GM18873 (cell line): ENCODE data around the gene ZNF254.
"Not testable (repeated sequence)": the region's sequence is repeated elsewhere in the genome, so short reads cannot be mapped to it uniquely, and the experiment has no call there.

Experiments used
- ATAC-seq: cut with Tn5 transposase; IDR thresholded peaks from one replicate; pipeline ENCODE4 v1.9.1; 2021; ENCODE audit warnings: mild to moderate bottlenecking, moderate library complexity, moderate number of reproducible peaks; ENCODE audit not compliant: unreplicated experiment, low FRiP score

ZNF254 gene

GRCh38 chr19:24069905-24070657 is 16.9 kb upstream of the ZNF254 start:
- ATAC-seq = no peak

- no peak for ATAC-seq
Measured at GRCh38 chr19:24071078-24071477, 15.9 kb upstream of the ZNF254 start.

- no peak for ATAC-seq
Measured at GRCh38 chr19:24072720-24073119, 14.3 kb upstream of the ZNF254 start.

- ATAC-seq = no peak
Measured at GRCh38 chr19:24073807-24074206, 13.2 kb upstream of the ZNF254 start.

GRCh38 chr19:24074720-24075454 is 12.1 kb upstream of the ZNF254 start:
- ATAC-seq = no peak

GRCh38 chr19:24075530-24075929 is 11.5 kb upstream of the ZNF254 start:
- ATAC-seq = not testable (repeated sequence)

GRCh38 chr19:24078680-24079079 is 8.3 kb upstream of the ZNF254 start:
- no peak for ATAC-seq

- no peak for ATAC-seq
Measured at GRCh38 chr19:24081056-24081455, 5.9 kb upstream of the ZNF254 start.

GRCh38 chr19:24098359-24098758 is 11.4 kb downstream of the ZNF254 start:
- no peak for ATAC-seq

GRCh38 chr19:24099829-24100228 is 12.8 kb downstream of the ZNF254 start:
- ATAC-seq = no peak

- not testable (repeated sequence) for ATAC-seq
Measured at GRCh38 chr19:24100597-24100996, 13.6 kb downstream of the ZNF254 start.

GRCh38 chr19:24101459-24102115 is 14.6 kb downstream of the ZNF254 start:
- ATAC-seq = no peak

GRCh38 chr19:24127601-24128000 is 40.6 kb downstream of the ZNF254 start:
- ATAC-seq = no peak

- ATAC-seq = no peak
Measured at GRCh38 chr19:24140099-24140498, 53.1 kb downstream of the ZNF254 start.

GRCh38 chr19:24140591-24140990 is 53.6 kb downstream of the ZNF254 start:
- no peak for ATAC-seq

GRCh38 chr19:24141612-24142011 is 54.6 kb downstream of the ZNF254 start:
- ATAC-seq = no peak

GRCh38 chr19:24142771-24143170 is 55.8 kb downstream of the ZNF254 start:
- ATAC-seq = no peak

- no peak for ATAC-seq
Measured at GRCh38 chr19:24159707-24160106, 72.7 kb downstream of the ZNF254 start.

GRCh38 chr19:24166055-24166454 is 79.1 kb downstream of the ZNF254 start:
- ATAC-seq = no peak

- no peak for ATAC-seq
Measured at GRCh38 chr19:24173882-24174281, 86.9 kb downstream of the ZNF254 start.

GRCh38 chr19:24177686-24178085 is 90.7 kb downstream of the ZNF254 start:
- no peak for ATAC-seq
